GM10266 (cell line): Measurements from ENCODE around the gene FPR3.

Experiments
- DNase-seq: peaks from one replicate; pipeline ENCODE4 v3.0.0; 2012; ENCODE audit errors: extremely low spot score
- CTCF ChIP-seq: IDR thresholded peaks from 2 replicates; pipeline ENCODE4 v1.5.1; 2012; ENCODE audit warnings: mild to moderate bottlenecking, low read depth; ENCODE audit not compliant: control insufficient read depth, insufficient read depth; ENCODE audit errors: missing control alignments

FPR3 gene

DNA sequence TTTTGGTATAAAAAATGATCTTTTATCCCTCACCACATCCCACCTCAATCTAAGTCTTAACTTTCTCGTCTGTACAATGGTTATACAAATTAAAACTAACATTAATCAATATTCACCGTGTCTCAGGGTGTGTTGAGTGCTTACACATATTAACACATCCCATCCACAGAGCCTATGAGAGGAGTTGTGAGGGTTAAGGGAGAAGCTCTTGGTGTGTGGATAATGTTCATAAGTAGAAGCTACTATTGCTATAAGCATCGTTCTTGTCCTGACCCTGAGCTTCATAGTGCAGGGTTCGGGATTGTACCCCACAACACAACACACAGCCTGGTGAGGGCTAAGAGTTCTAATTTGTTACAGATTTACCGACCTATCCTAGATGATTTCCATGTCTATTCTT is 2.5 kb downstream of the FPR3 start:
- DNase-seq = no peak
- TF ChIP-seq CTCF = no peak

- DNase-seq = no peak
- TF ChIP-seq CTCF = no peak
Measured at GRCh38 chr19:51798062-51798461, 3.1 kb downstream of the FPR3 start.

- DNase-seq = no peak
- TF ChIP-seq CTCF = no peak
Measured at GRCh38 chr19:51799034-51799773, 4.2 kb downstream of the FPR3 start.

DNA sequence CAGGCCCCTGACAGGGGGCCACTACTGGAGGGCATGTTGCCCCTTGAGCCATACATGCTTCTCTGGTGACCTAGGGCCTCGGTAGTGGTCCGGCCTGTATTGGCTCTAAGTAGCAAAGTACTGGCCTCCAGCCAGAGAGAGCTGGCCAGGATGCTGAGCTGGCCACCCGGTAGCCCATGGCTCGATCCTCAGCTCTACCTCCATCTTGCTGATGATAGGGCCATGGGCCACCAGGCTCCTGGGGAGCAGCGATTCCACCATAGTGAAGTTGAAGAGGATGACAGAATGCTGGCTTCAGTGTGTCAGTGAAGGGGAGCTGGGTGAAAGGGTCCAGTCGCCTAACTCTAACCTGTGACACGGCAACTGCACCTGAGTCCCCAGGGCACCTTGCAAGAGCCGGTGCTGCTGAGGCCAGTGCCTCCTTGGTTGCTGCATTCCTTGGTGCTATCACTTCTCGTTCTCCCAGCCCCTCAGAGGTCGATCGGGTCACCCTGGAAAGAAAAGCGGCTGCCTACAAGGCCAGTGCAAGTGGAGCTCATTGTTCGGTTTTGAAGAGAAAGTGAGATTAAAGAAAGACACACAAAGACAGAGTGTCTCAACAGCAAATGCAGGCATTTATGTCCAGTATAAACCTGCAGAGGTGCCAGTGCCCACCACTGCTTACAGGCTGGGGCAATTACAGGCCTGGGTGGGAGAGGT is 5.0 kb downstream of the FPR3 start:
- TF ChIP-seq CTCF = no peak
- no peak for DNase-seq

DNA sequence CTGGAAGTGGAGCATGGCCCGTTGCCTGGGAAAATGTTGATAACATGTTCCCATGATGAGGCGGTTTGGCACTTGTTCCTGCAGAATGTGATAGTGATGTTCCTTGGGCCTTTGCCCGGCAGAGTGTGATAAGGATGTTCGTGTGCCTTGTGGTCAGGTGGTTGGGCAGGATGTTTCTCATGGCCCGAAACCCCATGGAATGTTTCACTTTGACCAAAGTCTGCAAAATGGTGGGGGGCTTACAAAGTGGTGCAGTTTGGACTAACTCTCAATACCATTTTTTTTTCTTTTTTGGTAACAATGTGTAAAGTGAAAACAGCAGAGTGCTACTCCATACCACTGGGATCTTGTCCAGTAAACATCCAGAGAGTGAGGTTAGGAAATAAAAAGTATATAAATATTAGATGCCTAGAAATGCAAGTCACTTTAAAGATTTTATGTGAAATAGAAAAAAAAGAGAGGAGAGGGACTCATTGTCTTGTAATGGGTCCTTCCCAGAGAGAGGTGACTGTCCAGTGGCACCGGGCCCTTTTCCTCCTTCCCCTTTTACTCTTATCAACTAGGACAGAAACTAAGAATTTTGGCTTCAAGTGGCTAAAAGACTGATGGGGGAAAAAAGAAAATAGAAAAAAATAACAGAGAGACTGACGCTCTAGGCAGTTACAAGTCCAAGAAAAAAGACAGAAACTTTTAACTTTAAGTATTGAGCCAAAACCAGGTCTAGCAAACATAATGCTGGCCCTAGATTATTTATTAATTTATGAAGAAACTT is 5.7 kb downstream of the FPR3 start:
- no peak for DNase-seq
- TF ChIP-seq CTCF = no peak

DNA sequence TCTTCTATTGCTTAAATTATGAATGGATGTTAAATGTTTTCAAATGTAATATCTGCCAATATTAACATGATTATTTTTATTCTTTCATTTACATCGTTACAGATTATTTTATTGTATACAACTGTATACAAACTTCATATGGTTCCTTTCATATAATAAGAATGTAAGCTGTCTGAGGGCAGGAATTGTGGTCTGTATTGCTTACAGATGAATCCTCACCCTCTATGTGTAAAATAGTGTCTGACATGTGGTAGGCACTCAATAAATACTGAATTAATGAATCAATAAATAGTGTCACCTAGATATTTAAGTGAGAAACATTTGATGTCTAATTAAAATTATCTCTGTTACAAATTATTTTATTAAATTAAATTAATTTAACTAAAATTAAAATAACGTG is 7.8 kb downstream of the FPR3 start:
- no peak for DNase-seq
- TF ChIP-seq CTCF = no peak
